WTC11 (cell line): ENCODE measurements around the gene CYTH3.

Experiments used
- ESRRA ChIP-seq: sonication (generic); formaldehyde crosslinking; IDR thresholded peaks from 2 replicates; pipeline ENCODE4 v1.8.1; 2022; ENCODE audit warnings: mild to moderate bottlenecking, missing genetic modification reagents, borderline replicate concordance
- KAT7 ChIP-seq: sonication (generic); formaldehyde crosslinking; IDR thresholded peaks from 2 replicates; pipeline ENCODE4 v1.8.1; 2023; ENCODE audit warnings: missing genetic modification reagents, mild to moderate bottlenecking, borderline replicate concordance
- NFE2L1 ChIP-seq: sonication (generic); formaldehyde crosslinking; IDR thresholded peaks from 2 replicates; pipeline ENCODE4 v1.8.1; 2023; ENCODE audit warnings: missing genetic modification reagents
- SMAD3 ChIP-seq: sonication (generic); formaldehyde crosslinking; IDR thresholded peaks from 2 replicates; pipeline ENCODE4 v1.8.0; 2022; ENCODE audit warnings: missing genetic modification reagents, mild to moderate bottlenecking, borderline replicate concordance
- STAT6 ChIP-seq: sonication (generic); formaldehyde crosslinking; conservative IDR thresholded peaks from 2 replicates; pipeline ENCODE4 v1.8.1; 2023; ENCODE audit warnings: mild to moderate bottlenecking, low read depth, missing genetic modification reagents, moderate library complexity
- TF ChIP-seq, protein P1 (sequence below): fragments of 200-600 bp; IDR thresholded peaks from 2 replicates; pipeline ENCODE4 v1.8.0; 2022; ENCODE audit warnings: antibody characterized with exemption

DNA sequence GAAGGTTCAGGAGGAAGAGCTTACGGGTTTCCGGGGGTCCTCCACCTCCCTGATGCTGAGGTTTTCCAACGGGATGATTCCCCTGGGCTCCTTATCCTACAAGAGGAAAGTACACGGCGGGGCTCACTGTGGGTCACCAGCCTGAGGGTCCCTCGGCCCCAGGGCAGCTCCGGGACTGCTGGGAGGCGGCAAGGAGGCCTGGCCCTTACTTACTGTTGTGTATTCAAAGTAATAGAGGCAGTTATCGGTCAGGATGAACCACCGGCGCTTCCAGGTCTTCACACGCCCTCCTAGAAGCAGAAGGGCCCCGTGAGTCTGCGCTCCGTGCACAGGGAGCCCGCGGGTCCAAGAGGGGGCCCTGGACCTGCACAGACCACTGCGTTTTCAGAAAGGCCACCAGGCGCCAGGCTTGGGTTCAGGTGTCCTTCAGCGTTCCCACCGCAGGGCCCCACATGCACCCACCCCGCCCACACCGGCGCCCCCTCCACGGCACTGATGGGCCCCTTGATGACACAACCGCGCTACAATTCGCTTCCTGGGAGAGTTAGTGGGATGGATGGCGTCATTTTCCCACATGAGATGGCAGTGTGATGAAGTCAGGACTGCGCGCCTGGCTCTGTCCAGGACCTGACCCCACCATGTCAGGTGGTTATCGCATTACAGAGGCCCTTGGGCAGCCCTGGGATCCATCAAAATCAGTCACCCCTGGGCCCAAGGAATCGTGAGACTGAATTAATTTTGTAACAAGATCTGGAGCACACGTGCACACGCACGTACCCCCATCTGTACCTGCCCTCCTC lies 106.7 kb downstream of the CYTH3 start:
- no peak for TF ChIP-seq NFE2L1 (CRISPR knock-in tag)
- TF ChIP-seq, protein P1, sequence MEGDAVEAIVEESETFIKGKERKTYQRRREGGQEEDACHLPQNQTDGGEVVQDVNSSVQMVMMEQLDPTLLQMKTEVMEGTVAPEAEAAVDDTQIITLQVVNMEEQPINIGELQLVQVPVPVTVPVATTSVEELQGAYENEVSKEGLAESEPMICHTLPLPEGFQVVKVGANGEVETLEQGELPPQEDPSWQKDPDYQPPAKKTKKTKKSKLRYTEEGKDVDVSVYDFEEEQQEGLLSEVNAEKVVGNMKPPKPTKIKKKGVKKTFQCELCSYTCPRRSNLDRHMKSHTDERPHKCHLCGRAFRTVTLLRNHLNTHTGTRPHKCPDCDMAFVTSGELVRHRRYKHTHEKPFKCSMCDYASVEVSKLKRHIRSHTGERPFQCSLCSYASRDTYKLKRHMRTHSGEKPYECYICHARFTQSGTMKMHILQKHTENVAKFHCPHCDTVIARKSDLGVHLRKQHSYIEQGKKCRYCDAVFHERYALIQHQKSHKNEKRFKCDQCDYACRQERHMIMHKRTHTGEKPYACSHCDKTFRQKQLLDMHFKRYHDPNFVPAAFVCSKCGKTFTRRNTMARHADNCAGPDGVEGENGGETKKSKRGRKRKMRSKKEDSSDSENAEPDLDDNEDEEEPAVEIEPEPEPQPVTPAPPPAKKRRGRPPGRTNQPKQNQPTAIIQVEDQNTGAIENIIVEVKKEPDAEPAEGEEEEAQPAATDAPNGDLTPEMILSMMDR, result no peak
- no peak for TF ChIP-seq ESRRA (CRISPR knock-in tag)
- no peak for TF ChIP-seq KAT7 (CRISPR knock-in tag)
- TF ChIP-seq SMAD3, result no peak
- no peak for TF ChIP-seq STAT6 (CRISPR knock-in tag)
